Body of pancreas (tissue), 4 donors: ENCODE measurements around the gene EFCAB7. TPM values are rescaled to one million over a fixed set of nuclear protein-coding genes. Genes with fewer than 3 reads are reported as not detected.

Experiments used
- ATAC-seq: fragments of 150-250 bp; one replicate; pipeline ENCODE4 v1.9.1; 2016
- DNase-seq, 4 donors: peaks; one replicate each; pipeline ENCODE4 v3.0.0-alpha.2; 2019
- H3K27ac ChIP-seq, 4 donors: fragments of 200-600 bp; sonication (generic); 1 replicate in 3 of 4; 2 replicates in 1 of 4; pipeline versions ENCODE4 v1.5.1 to v1.6.1; 2016 to 2019; ENCODE audit warnings: mild to moderate bottlenecking in 1 of 4, mixed read lengths in 1 of 4, moderate library complexity in 1 of 4
- H3K27me3 ChIP-seq, 2 donors: fragments of 200-600 bp; sonication (generic); one replicate each; pipeline ENCODE4 v1.6.0; 2016; ENCODE audit warnings: mild to moderate bottlenecking in 1 of 2
- H3K36me3 ChIP-seq, 2 donors: fragments of 200-600 bp; sonication (generic); replicated peaks in 1 of 2; 2 replicates each; pipeline ENCODE4 v1.5.1; 2016; ENCODE audit warnings: low read depth in 2 of 2; ENCODE audit not compliant: insufficient read depth in 1 of 2
- H3K4me1 ChIP-seq: fragments of 200-600 bp; sonication (generic); one replicate; pipeline ENCODE4 v1.6.0; 2016
- H3K4me3 ChIP-seq, 2 donors: fragments of 200-600 bp; sonication (generic); 1 replicate in 1 of 2; 2 replicates in 1 of 2; pipeline ENCODE4 v1.5.1; 2016 to 2019
- H3K9me3 ChIP-seq, 3 donors: fragments of 200-600 bp; sonication (generic); 1 replicate in 2 of 3; 2 replicates in 1 of 3; pipeline ENCODE4 v1.5.1; 2016
- POLR2A ChIP-seq, 3 donors: fragments of 450-650 bp; IDR thresholded peaks; one replicate each; pipeline ENCODE4 v1.6.1; 2016; ENCODE audit warnings: antibody characterized with exemption in 3 of 3, mild to moderate bottlenecking in 2 of 3
- WGBS, 2 donors: methylation state at CpG; one replicate each; pipeline ENCODE4 v1.1.5; 2017; 5-methylcytosine and 5-hydroxymethylcytosine counted together
- intact Hi-C: fragments of 100-400 bp; cut with DNase I; formaldehyde crosslinking; loops from one replicate; pipeline ENCODE4 v1.15.1; 2023
- total RNA-seq, 2 donors: library from RNA; depleted of rRNA; stranded (reverse); fragments of >200 nt; gene quantifications; one replicate each; pipeline ENCODE4 v1.1.0, GENCODE V29; 2016
- TF ChIP-seq, protein P1 (sequence below), 7 experiments: fragments of 450-650 bp in 4 of 7; fragments of 200-600 bp in 3 of 7; sonication (generic) in 3 of 7; IDR thresholded peaks; one replicate each; pipeline ENCODE4 v1.5.1; 2016 to 2019; ENCODE audit warnings: antibody characterized with exemption in 7 of 7

Gene EFCAB7
- total RNA-seq, 2 donors from 2014 or later = 4.7 to 4.9 TPM

DNA sequence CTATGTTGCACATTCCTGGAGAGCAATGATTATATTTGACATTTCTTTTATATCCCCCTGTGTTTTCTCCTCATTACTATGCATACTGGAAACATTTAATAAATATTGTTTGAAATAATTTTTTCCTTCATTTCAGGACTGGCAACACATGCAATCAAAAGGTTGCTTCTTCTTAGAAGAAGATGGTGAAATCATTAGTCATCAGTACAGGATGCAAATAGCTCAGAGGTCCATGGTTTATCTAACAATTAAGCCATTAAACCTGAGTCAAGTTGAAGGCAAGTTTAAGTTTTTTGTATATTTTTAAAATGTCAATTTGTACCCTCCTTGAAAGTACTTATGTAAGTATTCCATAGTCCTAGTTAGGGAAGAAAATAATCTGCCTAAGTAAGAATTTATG, 22.5 kb downstream of the EFCAB7 start:
- Histone ChIP-seq H3K4me1 (no peaks in the 10 kb centered on the region), H3K27ac (no peak overlapping the region), H3K4me3 (no peak overlapping the region), H3K36me3 (no peaks in the 10 kb centered on the region), H3K9me3 (no peaks in the 10 kb centered on the region), H3K27me3 (no peaks in the 10 kb centered on the region)
- ATAC-seq (no peak), DNase-seq (no peak)
- TF ChIP-seq, protein P1, sequence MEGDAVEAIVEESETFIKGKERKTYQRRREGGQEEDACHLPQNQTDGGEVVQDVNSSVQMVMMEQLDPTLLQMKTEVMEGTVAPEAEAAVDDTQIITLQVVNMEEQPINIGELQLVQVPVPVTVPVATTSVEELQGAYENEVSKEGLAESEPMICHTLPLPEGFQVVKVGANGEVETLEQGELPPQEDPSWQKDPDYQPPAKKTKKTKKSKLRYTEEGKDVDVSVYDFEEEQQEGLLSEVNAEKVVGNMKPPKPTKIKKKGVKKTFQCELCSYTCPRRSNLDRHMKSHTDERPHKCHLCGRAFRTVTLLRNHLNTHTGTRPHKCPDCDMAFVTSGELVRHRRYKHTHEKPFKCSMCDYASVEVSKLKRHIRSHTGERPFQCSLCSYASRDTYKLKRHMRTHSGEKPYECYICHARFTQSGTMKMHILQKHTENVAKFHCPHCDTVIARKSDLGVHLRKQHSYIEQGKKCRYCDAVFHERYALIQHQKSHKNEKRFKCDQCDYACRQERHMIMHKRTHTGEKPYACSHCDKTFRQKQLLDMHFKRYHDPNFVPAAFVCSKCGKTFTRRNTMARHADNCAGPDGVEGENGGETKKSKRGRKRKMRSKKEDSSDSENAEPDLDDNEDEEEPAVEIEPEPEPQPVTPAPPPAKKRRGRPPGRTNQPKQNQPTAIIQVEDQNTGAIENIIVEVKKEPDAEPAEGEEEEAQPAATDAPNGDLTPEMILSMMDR (IDR thresholded peaks at IDR 0.05) = no peak
- TF ChIP-seq POLR2A (IDR thresholded peaks at IDR 0.05) = no peak
- intact Hi-C loops = no loop called here

DNA sequence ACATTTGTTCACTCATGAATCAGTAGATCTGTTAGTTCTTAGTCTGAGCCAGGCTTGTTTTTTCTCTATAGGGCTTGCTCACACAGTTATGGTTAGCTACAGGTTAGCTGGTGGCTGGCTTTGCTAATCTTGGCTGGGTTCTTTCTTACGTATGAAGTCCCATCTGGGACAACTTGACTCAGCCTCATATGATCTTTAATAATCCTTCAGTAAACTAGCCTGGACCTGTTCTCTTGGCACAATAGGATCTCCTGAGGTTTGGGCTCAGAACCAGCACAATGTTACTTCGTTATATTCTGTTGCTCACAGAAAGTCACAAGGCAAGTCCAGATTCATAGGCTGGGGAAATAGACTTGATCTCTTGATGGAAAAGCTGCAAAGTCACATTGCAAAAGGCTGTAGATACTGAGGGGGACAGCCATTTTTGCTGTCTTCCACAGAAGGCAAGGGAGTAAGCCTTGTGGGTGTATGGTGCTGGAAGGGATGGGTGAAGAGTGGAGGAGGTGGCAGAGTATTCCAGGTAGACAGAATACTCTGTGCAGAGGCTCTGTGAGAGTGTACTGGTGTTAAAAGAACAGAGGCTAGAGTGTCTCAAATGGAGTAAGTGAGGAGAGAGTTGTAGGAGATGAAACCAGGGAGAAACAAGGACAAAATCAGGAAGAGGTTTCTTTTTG, 24.4 kb downstream of the EFCAB7 start:
- WGBS, 2 donors = 88 to 92% methylated on average over 2 of the region's 2 CpGs
- Histone ChIP-seq H3K27ac (no peak overlapping the region), H3K27me3 (no peaks in the 10 kb centered on the region), H3K4me3 (no peak overlapping the region), H3K9me3 (no peaks in the 10 kb centered on the region), H3K4me1 (no peaks in the 10 kb centered on the region), H3K36me3 (no peaks in the 10 kb centered on the region)
- DNase-seq = peak in 1 of 4 donors; percentile 3
- intact Hi-C loops = no loop called here
- TF ChIP-seq, protein P1 (IDR thresholded peaks at IDR 0.05) = no peak
- no peak for TF ChIP-seq POLR2A (IDR thresholded peaks at IDR 0.05)
- no peak for ATAC-seq

DNA sequence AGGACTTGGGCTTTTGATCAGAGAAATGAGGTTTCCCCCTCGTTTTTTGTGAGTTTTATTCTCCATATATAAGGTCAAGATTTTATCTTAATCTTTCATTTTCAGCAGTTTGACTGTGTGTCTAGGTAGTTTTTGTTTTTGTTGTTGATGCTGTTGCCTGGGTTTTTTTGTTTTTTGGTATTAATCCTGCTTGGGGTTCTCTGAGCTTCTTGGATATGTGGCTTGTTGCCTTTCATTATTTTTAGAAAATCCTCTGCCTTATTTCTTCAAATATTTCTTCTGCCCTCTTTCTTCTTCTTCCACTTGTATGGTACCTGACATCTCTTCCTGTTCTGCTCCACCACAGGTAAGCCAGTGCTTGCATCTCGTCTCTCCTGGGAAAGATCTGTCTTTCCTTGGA, 25.0 kb downstream of the EFCAB7 start:
- intact Hi-C loops = no loop called here
- ATAC-seq = no peak
- H3K4me3 ChIP-seq = no peak overlapping the region
- no peaks in the 10 kb centered on the region for H3K4me1 ChIP-seq
- no peak for TF ChIP-seq POLR2A (IDR thresholded peaks at IDR 0.05)
- TF ChIP-seq, protein P1 (IDR thresholded peaks at IDR 0.05) = no peak
- H3K27me3 ChIP-seq = no peaks in the 10 kb centered on the region
- DNase-seq = no peak
- H3K36me3 ChIP-seq = no peaks in the 10 kb centered on the region
- WGBS, 2 donors = 72 to 74% methylated on average over 2 of the region's 2 CpGs
- H3K27ac ChIP-seq = no peak overlapping the region
- H3K9me3 ChIP-seq = no peaks in the 10 kb centered on the region

DNA sequence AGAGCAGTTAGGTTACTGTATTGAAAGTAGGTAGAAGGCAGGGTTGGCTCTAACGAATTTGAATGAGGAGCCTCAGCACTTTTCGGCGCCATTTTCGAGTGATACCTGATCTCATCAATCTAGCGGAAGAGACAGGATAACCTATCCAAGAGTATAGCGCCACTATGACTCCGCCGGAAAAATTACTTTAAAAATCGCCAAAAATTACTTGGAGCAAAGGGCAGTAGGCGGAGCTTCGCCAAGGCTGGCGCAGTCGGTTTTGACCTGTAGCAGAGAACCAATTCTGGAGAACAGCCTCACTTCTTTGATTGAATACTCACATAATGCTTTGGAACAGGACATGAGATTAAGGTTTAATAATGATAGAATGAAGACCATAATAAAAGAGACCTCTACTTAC, 25.6 kb downstream of the EFCAB7 start:
- TF ChIP-seq, protein P1 (IDR thresholded peaks at IDR 0.05) = no peak
- no peak for TF ChIP-seq POLR2A (IDR thresholded peaks at IDR 0.05)
- H3K27me3 ChIP-seq = no peaks in the 10 kb centered on the region
- H3K4me3 ChIP-seq = no peak overlapping the region
- no peaks in the 10 kb centered on the region for H3K4me1 ChIP-seq
- WGBS, 2 donors = 93 to 94% methylated on average over 13 of the region's 13 CpGs
- no peaks in the 10 kb centered on the region for H3K9me3 ChIP-seq
- DNase-seq = no peak
- intact Hi-C loops = no loop called here
- no peak overlapping the region for H3K27ac ChIP-seq
- no peak for ATAC-seq
- H3K36me3 ChIP-seq = no peaks in the 10 kb centered on the region

DNA sequence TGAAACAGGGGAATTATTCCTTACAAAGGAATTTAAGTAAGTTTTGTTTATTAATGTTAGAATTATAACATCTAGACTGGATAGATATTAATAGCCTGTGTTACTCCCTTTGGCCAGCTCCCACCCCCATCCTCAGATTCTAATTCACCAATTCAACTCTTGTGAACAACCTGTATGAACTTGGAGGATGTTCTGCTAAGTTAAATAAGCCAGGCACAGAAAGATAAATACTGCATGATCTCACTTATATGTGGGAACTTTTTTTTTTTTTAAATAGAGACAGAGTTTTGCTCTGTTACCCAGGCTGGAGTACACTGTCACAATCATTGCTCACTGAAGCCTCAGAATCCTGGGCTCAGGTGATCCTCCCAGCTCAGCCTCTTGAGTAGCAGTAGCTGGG, 32.2 kb downstream of the EFCAB7 start:
- TF ChIP-seq, protein P1 (IDR thresholded peaks at IDR 0.05) = no peak
- TF ChIP-seq POLR2A (IDR thresholded peaks at IDR 0.05) = no peak
- intact Hi-C loops = no loop called here
- Histone ChIP-seq H3K27me3 (no peaks in the 10 kb centered on the region), H3K4me1 (peaks cover 4% of the 10 kb centered on the region), H3K36me3 (no peaks in the 10 kb centered on the region), H3K4me3 (no peak overlapping the region), H3K9me3 (no peaks in the 10 kb centered on the region), H3K27ac (no peak overlapping the region)
- DNase-seq (no peak), ATAC-seq (no peak)
